Memory B cell (primary cell): ENCODE data around the gene BCKDHB.
A peak's percentile ranks its signal among the peaks of the same experiment; 100 is the strongest.
"Not testable (repeated sequence)": the region's sequence is repeated elsewhere in the genome, so short reads cannot be mapped to it uniquely, and the experiment has no call there.

Experiments
- ATAC-seq: fragments of 150-1000 bp; cut with Tn5 transposase; 2 replicates; pipeline ENCODE4 v1.10.0; 2021; ENCODE audit warnings: low read depth, mild to moderate bottlenecking, moderate library complexity
- DNase-seq, 2 donors: peaks; one replicate each; pipeline ENCODE4 v3.0.0; 2022; ENCODE audit warnings: low spot score in 2 of 2
- H3K27ac Mint-ChIP-seq: one replicate; pipeline ENCODE4 v1.8.0; 2022; ENCODE audit warnings: mild to moderate bottlenecking, moderate library complexity, mixed read lengths
- H3K27me3 Mint-ChIP-seq: one replicate; pipeline ENCODE4 v1.8.0; 2022; ENCODE audit warnings: mixed read lengths
- H3K36me3 Mint-ChIP-seq: one replicate; pipeline ENCODE4 v1.8.0; 2022; ENCODE audit warnings: mild to moderate bottlenecking, mixed read lengths
- H3K4me1 Mint-ChIP-seq: one replicate; pipeline ENCODE4 v1.8.0; 2022; ENCODE audit warnings: mixed read lengths
- H3K4me3 Mint-ChIP-seq: one replicate; pipeline ENCODE4 v1.8.0; 2022; ENCODE audit warnings: mild to moderate bottlenecking, moderate library complexity, mixed read lengths
- H3K9me3 Mint-ChIP-seq: one replicate; pipeline ENCODE4 v1.8.0; 2022; ENCODE audit warnings: mixed read lengths

The BCKDHB gene

GRCh38 chr6:80203283-80203682 is 96.8 kb downstream of the BCKDHB start:
- Mint-ChIP-seq H3K36me3 (peaks cover 17% of the 10 kb centered on the region), H3K27ac (no peak overlapping the region), H3K9me3 (no peaks in the 10 kb centered on the region), H3K4me3 (no peak overlapping the region), H3K27me3 (no peaks in the 10 kb centered on the region), H3K4me1 (peaks cover 2% of the 10 kb centered on the region)
- DNase-seq (no peak), ATAC-seq (no peak)

DNA sequence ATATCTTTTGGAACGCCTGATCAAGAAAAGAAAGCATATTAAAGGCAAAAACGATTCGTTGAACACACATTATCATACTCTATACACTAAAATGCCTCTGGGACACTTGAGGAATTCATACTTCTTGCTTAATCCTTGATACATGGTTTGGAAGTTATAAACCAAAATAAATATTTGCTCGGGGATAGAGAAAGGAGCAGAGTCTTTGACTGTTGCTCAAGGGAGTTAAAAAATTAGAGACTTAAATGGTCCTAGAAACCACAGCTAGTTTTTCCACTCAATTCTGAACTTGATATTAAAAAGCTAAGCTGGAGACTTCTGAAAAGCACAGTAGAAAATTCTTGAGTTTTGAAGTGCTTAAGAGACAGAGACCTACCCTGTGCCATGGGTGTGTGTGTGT is 98.9 kb downstream of the BCKDHB start:
- no peaks in the 10 kb centered on the region for H3K9me3 Mint-ChIP-seq
- no peaks in the 10 kb centered on the region for H3K27me3 Mint-ChIP-seq
- no peak for DNase-seq
- peaks cover 2% of the 10 kb centered on the region for H3K4me1 Mint-ChIP-seq
- no peak overlapping the region for H3K27ac Mint-ChIP-seq
- peaks cover 17% of the 10 kb centered on the region for H3K36me3 Mint-ChIP-seq
- H3K4me3 Mint-ChIP-seq: no peak overlapping the region
- ATAC-seq: no peak

- H3K4me1 Mint-ChIP-seq: peaks cover 5% of the 10 kb centered on the region
- no peaks in the 10 kb centered on the region for H3K27me3 Mint-ChIP-seq
Measured at GRCh38 chr6:80206758-80207157, 100.3 kb downstream of the BCKDHB start.

GRCh38 chr6:80209430-80209829 is 103.0 kb downstream of the BCKDHB start:
- Mint-ChIP-seq H3K27ac (no peak overlapping the region), H3K4me1 (peaks cover 3% of the 10 kb centered on the region)
- no peak for DNase-seq

More at GRCh38 chr6:80206758-80207157, 100.3 kb downstream of the BCKDHB start:
- no peaks in the 10 kb centered on the region for H3K9me3 Mint-ChIP-seq
- ATAC-seq (no peak), DNase-seq (no peak)
- no peak overlapping the region for H3K4me3 Mint-ChIP-seq
- peaks cover 20% of the 10 kb centered on the region for H3K36me3 Mint-ChIP-seq
- no peak overlapping the region for H3K27ac Mint-ChIP-seq

GRCh38 chr6:80210618-80211017 is 104.1 kb downstream of the BCKDHB start:
- H3K27ac Mint-ChIP-seq: no peak overlapping the region
- DNase-seq: no peak
- H3K36me3 Mint-ChIP-seq: peaks cover 14% of the 10 kb centered on the region

More at GRCh38 chr6:80209430-80209829, 103.0 kb downstream of the BCKDHB start:
- Mint-ChIP-seq H3K36me3 (peaks cover 16% of the 10 kb centered on the region), H3K4me3 (no peak overlapping the region), H3K27me3 (no peaks in the 10 kb centered on the region), H3K9me3 (no peaks in the 10 kb centered on the region)
- no peak for ATAC-seq

DNA sequence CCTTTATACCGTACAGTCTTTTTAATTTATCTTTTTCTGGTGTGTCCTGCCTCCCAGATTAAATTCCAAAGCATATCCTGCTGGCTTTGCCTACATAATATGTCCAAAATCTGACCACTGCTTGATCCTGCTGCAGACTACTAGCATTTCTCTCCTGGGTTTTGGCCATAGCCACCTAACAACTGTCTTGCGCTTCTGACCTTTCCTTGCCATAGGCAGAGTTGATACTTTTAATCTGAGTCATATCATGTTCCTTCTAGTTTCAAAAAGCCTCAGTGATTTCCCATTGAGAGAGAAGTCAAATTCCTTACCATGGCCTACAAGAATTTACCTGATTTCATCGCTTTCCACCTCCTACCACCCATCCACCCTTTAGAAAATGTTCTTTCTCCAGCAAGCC is 104.8 kb downstream of the BCKDHB start:
- Mint-ChIP-seq H3K36me3 (peaks cover 12% of the 10 kb centered on the region), H3K4me1 (peaks cover 3% of the 10 kb centered on the region), H3K27ac (peak overlapping the region; percentile 19), H3K9me3 (no peaks in the 10 kb centered on the region), H3K4me3 (no peak overlapping the region), H3K27me3 (no peaks in the 10 kb centered on the region)
- no peak for DNase-seq
- no peak for ATAC-seq

More at GRCh38 chr6:80210618-80211017, 104.1 kb downstream of the BCKDHB start:
- peaks cover 3% of the 10 kb centered on the region for H3K4me1 Mint-ChIP-seq
- H3K27me3 Mint-ChIP-seq: no peaks in the 10 kb centered on the region
- no peak for ATAC-seq
- H3K4me3 Mint-ChIP-seq: no peak overlapping the region
- no peaks in the 10 kb centered on the region for H3K9me3 Mint-ChIP-seq

GRCh38 chr6:80211890-80212289 is 105.4 kb downstream of the BCKDHB start:
- H3K4me1 Mint-ChIP-seq, ATAC-seq, H3K9me3 Mint-ChIP-seq, H3K4me3 Mint-ChIP-seq, H3K27me3 Mint-ChIP-seq, DNase-seq: not testable (repeated sequence)
- peaks cover 12% of the 10 kb centered on the region for H3K36me3 Mint-ChIP-seq
- H3K27ac Mint-ChIP-seq: peak overlapping the region; percentile 19

DNA sequence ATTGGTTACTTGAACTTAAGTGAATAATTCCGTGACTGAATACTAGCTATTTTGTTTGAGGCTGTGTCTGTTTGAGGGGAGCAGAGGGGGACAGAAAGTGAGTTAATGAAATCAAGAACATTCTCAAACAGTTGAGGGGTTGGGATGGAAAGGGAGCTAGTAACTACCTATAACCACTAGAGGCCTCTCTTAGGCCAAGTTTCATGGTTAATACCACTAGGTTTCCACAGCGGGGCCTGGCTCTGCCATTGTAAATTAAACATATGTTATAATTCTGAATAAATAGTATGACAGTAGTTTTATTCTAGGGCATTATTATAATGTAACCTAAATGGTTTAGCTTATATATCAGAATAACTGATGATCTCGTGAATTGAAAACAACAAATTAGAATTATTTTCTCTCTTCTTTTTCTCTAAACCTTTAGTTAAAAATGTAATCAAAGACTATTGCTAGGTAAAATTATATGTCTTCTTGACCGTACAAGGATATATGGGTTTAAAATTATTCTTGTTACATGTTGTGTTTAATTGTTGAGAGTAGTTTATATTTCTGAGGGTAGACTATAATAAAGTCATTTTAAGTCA is 108.1 kb downstream of the BCKDHB start:
- Mint-ChIP-seq H3K9me3 (peaks cover 1% of the 10 kb centered on the region), H3K4me1 (peaks cover 3% of the 10 kb centered on the region), H3K27me3 (no peaks in the 10 kb centered on the region), H3K27ac (no peak overlapping the region), H3K36me3 (peaks cover 16% of the 10 kb centered on the region), H3K4me3 (no peak overlapping the region)
- ATAC-seq: peak; percentile 59
- no peak for DNase-seq

DNA sequence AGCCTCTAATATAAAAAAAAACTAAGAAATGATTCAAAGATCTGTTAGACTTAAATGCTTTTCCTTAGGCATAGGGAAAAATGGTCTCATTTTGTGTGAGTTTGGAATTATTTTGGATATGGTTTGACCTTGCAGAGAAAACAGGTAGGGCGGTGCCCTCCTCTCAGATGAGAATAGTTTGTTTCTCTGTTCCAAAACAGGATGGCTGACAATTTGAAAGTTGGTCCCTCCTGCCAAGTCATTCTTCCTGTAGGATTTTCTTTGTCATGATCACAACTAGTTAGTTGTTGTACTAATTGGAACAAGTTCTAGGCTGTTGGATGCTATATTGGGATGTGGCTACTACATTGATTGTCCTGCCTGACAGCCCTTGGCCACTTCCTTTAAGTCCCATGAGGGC is 108.6 kb downstream of the BCKDHB start:
- H3K4me1 Mint-ChIP-seq: peaks cover 3% of the 10 kb centered on the region
- ATAC-seq: no peak
- no peak overlapping the region for H3K4me3 Mint-ChIP-seq
- H3K27ac Mint-ChIP-seq: no peak overlapping the region
- H3K27me3 Mint-ChIP-seq: no peaks in the 10 kb centered on the region
- H3K36me3 Mint-ChIP-seq: peaks cover 21% of the 10 kb centered on the region
- peaks cover 2% of the 10 kb centered on the region for H3K9me3 Mint-ChIP-seq
- DNase-seq: no peak

DNA sequence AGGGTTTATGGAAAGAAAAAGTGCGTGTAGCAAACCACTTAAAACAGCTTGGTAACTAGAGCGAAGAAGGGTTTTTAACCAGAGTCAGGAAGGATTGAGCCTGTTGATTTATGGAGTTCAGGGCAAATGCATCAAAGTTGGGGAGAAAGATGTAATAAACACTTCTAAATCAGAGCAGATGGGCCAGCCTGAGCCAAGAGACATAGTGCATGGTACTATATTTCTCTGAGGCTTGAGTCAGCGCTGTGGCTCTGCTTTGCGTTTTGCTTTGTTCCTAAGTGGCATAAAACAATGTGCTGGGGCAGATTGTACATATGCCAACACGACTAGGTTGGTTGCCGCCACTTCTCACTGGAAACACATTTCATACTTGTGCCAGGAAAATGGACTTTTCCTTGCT is 111.3 kb downstream of the BCKDHB start:
- no peak overlapping the region for H3K4me3 Mint-ChIP-seq
- DNase-seq (no peak), ATAC-seq (no peak)
- peaks cover 18% of the 10 kb centered on the region for H3K36me3 Mint-ChIP-seq
- peaks cover 4% of the 10 kb centered on the region for H3K9me3 Mint-ChIP-seq
- no peak overlapping the region for H3K27ac Mint-ChIP-seq
- no peaks in the 10 kb centered on the region for H3K27me3 Mint-ChIP-seq
- H3K4me1 Mint-ChIP-seq: no peaks in the 10 kb centered on the region

DNA sequence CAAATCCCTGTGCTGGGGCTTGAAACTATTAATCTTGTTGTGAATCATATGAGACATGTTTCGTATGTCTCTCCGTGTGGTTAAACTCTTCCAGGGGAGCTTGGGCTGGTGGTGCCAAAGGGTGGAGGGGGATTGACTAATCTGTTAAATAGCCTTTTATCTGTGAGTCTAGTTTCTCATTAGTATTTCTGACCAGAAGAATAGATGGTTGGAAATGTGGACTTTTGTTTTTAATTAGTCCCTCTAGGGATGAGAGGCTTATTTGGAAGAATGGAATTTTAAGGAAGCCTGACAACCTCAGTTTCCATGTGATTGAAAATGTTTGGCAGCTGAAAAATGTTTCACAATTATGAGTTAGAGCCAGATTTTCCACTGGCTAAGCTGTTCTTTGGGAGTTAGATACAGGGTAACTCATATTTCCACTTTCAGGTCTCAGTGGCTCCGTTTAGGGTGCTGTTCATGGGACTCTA is 117.3 kb downstream of the BCKDHB start:
- no peak overlapping the region for H3K4me3 Mint-ChIP-seq
- peaks cover 32% of the 10 kb centered on the region for H3K36me3 Mint-ChIP-seq
- no peaks in the 10 kb centered on the region for H3K4me1 Mint-ChIP-seq
- ATAC-seq: no peak
- H3K9me3 Mint-ChIP-seq: peaks cover 4% of the 10 kb centered on the region
- H3K27me3 Mint-ChIP-seq: no peaks in the 10 kb centered on the region
- no peak overlapping the region for H3K27ac Mint-ChIP-seq
- DNase-seq: no peak

GRCh38 chr6:80226151-80226550 is 119.7 kb downstream of the BCKDHB start:
- Mint-ChIP-seq H3K4me3 (no peak overlapping the region), H3K4me1 (no peaks in the 10 kb centered on the region), H3K27me3 (no peaks in the 10 kb centered on the region), H3K9me3 (peaks cover under 1% of the 10 kb centered on the region), H3K36me3 (peaks cover 21% of the 10 kb centered on the region), H3K27ac (no peak overlapping the region)
- no peak for ATAC-seq
- DNase-seq: no peak

- Mint-ChIP-seq H3K27me3 (no peaks in the 10 kb centered on the region), H3K9me3 (no peaks in the 10 kb centered on the region), H3K36me3 (peaks cover 20% of the 10 kb centered on the region), H3K27ac (no peak overlapping the region), H3K4me3 (no peak overlapping the region), H3K4me1 (no peaks in the 10 kb centered on the region)
- DNase-seq (no peak), ATAC-seq (no peak)
Measured at GRCh38 chr6:80226699-80227098, 120.2 kb downstream of the BCKDHB start.

DNA sequence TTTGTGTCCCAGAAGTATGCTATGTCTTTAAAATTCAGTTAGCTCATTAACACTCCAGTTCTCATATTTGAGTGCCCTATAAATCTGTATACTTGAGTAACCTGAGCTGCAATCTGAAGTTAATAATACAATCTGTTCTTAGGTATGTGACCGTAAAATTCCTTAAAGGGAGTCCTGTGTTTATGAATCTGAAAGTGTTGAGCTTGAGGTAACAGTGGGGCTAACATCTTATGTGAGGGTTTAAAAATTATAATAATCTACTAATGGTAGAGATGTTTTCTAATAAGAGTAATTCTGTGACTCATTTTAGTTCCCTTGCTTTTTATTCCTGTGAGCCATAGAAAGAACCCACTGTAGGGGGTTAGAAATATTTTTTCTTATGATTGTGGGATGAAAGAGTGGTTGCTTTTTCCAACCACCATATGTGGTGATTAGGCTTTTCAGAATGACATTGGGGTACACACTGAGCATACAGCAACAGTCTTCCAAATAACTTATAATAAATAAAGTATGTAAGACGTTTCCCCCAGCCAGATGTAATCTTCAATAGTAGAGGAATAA is 121.2 kb downstream of the BCKDHB start:
- H3K9me3 Mint-ChIP-seq: no peaks in the 10 kb centered on the region

DNA sequence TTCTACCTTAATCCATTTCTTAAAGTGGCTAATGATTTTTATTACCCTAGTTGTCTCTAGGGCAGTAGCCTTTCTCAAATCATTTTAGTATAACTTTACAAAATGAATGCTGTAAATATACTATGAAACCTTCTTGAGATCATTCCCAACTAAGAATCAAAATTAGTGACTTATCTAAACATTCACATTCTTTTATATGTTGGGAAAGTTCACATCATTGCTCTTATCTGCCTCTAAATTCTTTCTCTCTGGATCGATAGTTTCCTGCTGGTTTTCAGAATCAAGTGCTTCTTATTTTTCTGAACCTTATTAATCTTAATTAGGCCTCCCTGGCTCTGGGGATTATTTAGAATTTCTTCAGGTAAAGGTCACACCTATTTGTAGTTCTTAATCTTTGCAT is 126.8 kb downstream of the BCKDHB start:
- peaks cover 5% of the 10 kb centered on the region for H3K36me3 Mint-ChIP-seq
- H3K9me3 Mint-ChIP-seq: no peaks in the 10 kb centered on the region

More for the DNA sequence above, 121.2 kb downstream of the BCKDHB start:
- Mint-ChIP-seq H3K27me3 (no peaks in the 10 kb centered on the region), H3K36me3 (peaks cover 20% of the 10 kb centered on the region), H3K27ac (no peak overlapping the region), H3K4me3 (no peak overlapping the region), H3K4me1 (no peaks in the 10 kb centered on the region)
- DNase-seq: no peak
- no peak for ATAC-seq

More for the DNA sequence above, 126.8 kb downstream of the BCKDHB start:
- H3K27me3 Mint-ChIP-seq: no peaks in the 10 kb centered on the region
- ATAC-seq (no peak), DNase-seq (no peak)
- no peak overlapping the region for H3K4me3 Mint-ChIP-seq
- no peak overlapping the region for H3K27ac Mint-ChIP-seq
- H3K4me1 Mint-ChIP-seq: no peaks in the 10 kb centered on the region
